Endodermal cell (in vitro differentiated cells): ENCODE measurements around the gene AK4. TPM values are rescaled to one million over a fixed set of nuclear protein-coding genes. Genes with fewer than 3 reads are reported as not detected.
A peak's percentile ranks its signal among the peaks of the same experiment; 100 is the strongest.

ENCODE experiments used
- DNase-seq: peaks from one replicate; pipeline ENCODE4 v3.0.0-alpha.2; 2017
- H3K27ac ChIP-seq: 2 replicates; pipeline ENCODE4 v1.5.1; 2013; ENCODE audit warnings: mild to moderate bottlenecking, low read depth, low read length, moderate library complexity
- H3K27me3 ChIP-seq: 2 replicates; pipeline ENCODE4 v1.6.1; 2013; ENCODE audit warnings: mild to moderate bottlenecking, low read length, moderate library complexity; ENCODE audit not compliant: insufficient read depth, control insufficient read depth, poor library complexity, severe bottlenecking
- H3K36me3 ChIP-seq: 2 replicates; pipeline ENCODE4 v1.7.0; 2013; ENCODE audit warnings: mild to moderate bottlenecking, low read length, moderate library complexity; ENCODE audit not compliant: control insufficient read depth, insufficient read depth
- H3K4me1 ChIP-seq: one replicate; pipeline ENCODE4 v1.7.0; 2013; ENCODE audit warnings: low read length; ENCODE audit not compliant: control insufficient read depth, insufficient read depth
- H3K4me3 ChIP-seq: 2 replicates; pipeline ENCODE4 v1.5.1; 2013; ENCODE audit warnings: mild to moderate bottlenecking, low read length, moderate library complexity
- H3K9ac ChIP-seq: 2 replicates; pipeline ENCODE4 v1.6.1; 2013; ENCODE audit warnings: mild to moderate bottlenecking, low read length, moderate library complexity; ENCODE audit not compliant: poor library complexity, severe bottlenecking; ENCODE audit errors: extremely low read depth
- H3K9me3 ChIP-seq: 2 replicates; pipeline ENCODE4 v1.6.1; 2013; ENCODE audit warnings: mild to moderate bottlenecking, low read length, moderate library complexity; ENCODE audit not compliant: control insufficient read depth
- H3K27ac Mint-ChIP-seq: 2 replicates; pipeline ENCODE4 v1.8.0; 2020; ENCODE audit warnings: mixed read lengths
- H3K27me3 Mint-ChIP-seq: 2 replicates; pipeline ENCODE4 v1.8.0; 2021; ENCODE audit warnings: mild to moderate bottlenecking, mixed read lengths; ENCODE audit not compliant: insufficient read depth
- H3K36me3 Mint-ChIP-seq: 2 replicates; pipeline ENCODE4 v1.8.0; 2020; ENCODE audit warnings: low read depth, mixed read lengths
- H3K4me1 Mint-ChIP-seq: 2 replicates; pipeline ENCODE4 v1.8.0; 2020; ENCODE audit warnings: mixed read lengths
- H3K4me3 Mint-ChIP-seq: 2 replicates; pipeline ENCODE4 v1.8.0; 2020; ENCODE audit warnings: mild to moderate bottlenecking, moderate library complexity, mixed read lengths
- H3K9me3 Mint-ChIP-seq: 2 replicates; pipeline ENCODE4 v1.8.0; 2020; ENCODE audit warnings: mild to moderate bottlenecking, mixed read lengths
- CTCF ChIP-seq: fragments of 200-600 bp; sonication (generic); conservative IDR thresholded peaks from 2 replicates; pipeline ENCODE4 v1.5.0; 2021; ENCODE audit warnings: antibody characterized with exemption, mild to moderate bottlenecking
- WGBS, 2 experiments: methylation state at CpG; one replicate each; pipeline versions ENCODE4 v1.1.5 to v1.1.7; 2013; ENCODE audit warnings: missing lambda C conversion rate in 2 of 2, mixed read lengths in 1 of 2; ENCODE audit not compliant: insufficient coverage in 1 of 2, insufficient read length in 1 of 2; 5-methylcytosine and 5-hydroxymethylcytosine counted together
- total RNA-seq, 2 donors: library from RNA; stranded (reverse); fragmentation: NEBNext Ultra II Directional in 1 of 2; extraction: Animal tissue kit (Norgen Biotek cat#: 25700) in 1 of 2; gene quantifications; 2 replicates in 1 of 2; 3 replicates in 1 of 2; pipeline ENCODE4 v1.2.1, GENCODE V29; 2021

The AK4 gene
- total RNA-seq, 2 donors from 2014 or later: 118 to 139 TPM

- Mint-ChIP-seq H3K27ac (no peak overlapping the region), H3K4me3 (no peak overlapping the region), H3K4me1 (peaks cover 25% of the 10 kb centered on the region), H3K9me3 (no peaks in the 10 kb centered on the region), H3K36me3 (peaks cover 15% of the 10 kb centered on the region), H3K27me3 (no peaks in the 10 kb centered on the region)
- DNase-seq: peak; percentile 63
- no peaks in the 10 kb centered on the region for H3K27me3 ChIP-seq
- H3K4me1 ChIP-seq: peaks cover 4% of the 10 kb centered on the region
- H3K9me3 ChIP-seq: no peaks in the 10 kb centered on the region
- no peak overlapping the region for H3K9ac ChIP-seq
- 70 to 87% methylated on average over 3 to 6 of the region's 6 CpGs for WGBS, 2 experiments
- TF ChIP-seq CTCF: peak; percentile 78
- no peak overlapping the region for H3K4me3 ChIP-seq
- H3K27ac ChIP-seq: no peak overlapping the region
- H3K36me3 ChIP-seq: peaks cover 30% of the 10 kb centered on the region
Observed at GRCh38 chr1:65209005-65209885, 61.2 kb downstream of the AK4 start.

- TF ChIP-seq CTCF: no peak
- H3K36me3 Mint-ChIP-seq: peaks cover 14% of the 10 kb centered on the region
- H3K9ac ChIP-seq: no peak overlapping the region
- H3K4me3 ChIP-seq: no peak overlapping the region
- H3K36me3 ChIP-seq: peaks cover 32% of the 10 kb centered on the region
- WGBS, 2 experiments: 93 to 100% methylated on average over 4 to 5 of the region's 5 CpGs
- no peaks in the 10 kb centered on the region for H3K27me3 Mint-ChIP-seq
- H3K4me1 Mint-ChIP-seq: peaks cover 30% of the 10 kb centered on the region
- H3K9me3 ChIP-seq: no peaks in the 10 kb centered on the region
- H3K9me3 Mint-ChIP-seq: no peaks in the 10 kb centered on the region
- H3K27ac Mint-ChIP-seq: no peak overlapping the region
- peaks cover 4% of the 10 kb centered on the region for H3K4me1 ChIP-seq
- no peaks in the 10 kb centered on the region for H3K27me3 ChIP-seq
- no peak overlapping the region for H3K27ac ChIP-seq
- H3K4me3 Mint-ChIP-seq: no peak overlapping the region
- no peak for DNase-seq
Observed at GRCh38 chr1:65210325-65210724, 62.3 kb downstream of the AK4 start.

- no peaks in the 10 kb centered on the region for H3K27me3 ChIP-seq
- no peak overlapping the region for H3K4me3 Mint-ChIP-seq
- no peak overlapping the region for H3K9ac ChIP-seq
- peaks cover 17% of the 10 kb centered on the region for H3K36me3 Mint-ChIP-seq
- H3K27ac ChIP-seq: no peak overlapping the region
- no peak overlapping the region for H3K27ac Mint-ChIP-seq
- H3K4me1 ChIP-seq: peaks cover 2% of the 10 kb centered on the region
- peaks cover 5% of the 10 kb centered on the region for H3K9me3 ChIP-seq
- 75 to 97% methylated on average over 1 to 6 of the region's 6 CpGs for WGBS, 2 experiments
- no peaks in the 10 kb centered on the region for H3K9me3 Mint-ChIP-seq
- H3K36me3 ChIP-seq: peaks cover 30% of the 10 kb centered on the region
- no peak for DNase-seq
- H3K4me1 Mint-ChIP-seq: peaks cover 31% of the 10 kb centered on the region
- TF ChIP-seq CTCF: no peak
- no peaks in the 10 kb centered on the region for H3K27me3 Mint-ChIP-seq
- H3K4me3 ChIP-seq: no peak overlapping the region
Observed at GRCh38 chr1:65211331-65211730, 63.3 kb downstream of the AK4 start.
